Measurements from ENCODE around the gene ZNF699.

The ZNF699 gene

DNA sequence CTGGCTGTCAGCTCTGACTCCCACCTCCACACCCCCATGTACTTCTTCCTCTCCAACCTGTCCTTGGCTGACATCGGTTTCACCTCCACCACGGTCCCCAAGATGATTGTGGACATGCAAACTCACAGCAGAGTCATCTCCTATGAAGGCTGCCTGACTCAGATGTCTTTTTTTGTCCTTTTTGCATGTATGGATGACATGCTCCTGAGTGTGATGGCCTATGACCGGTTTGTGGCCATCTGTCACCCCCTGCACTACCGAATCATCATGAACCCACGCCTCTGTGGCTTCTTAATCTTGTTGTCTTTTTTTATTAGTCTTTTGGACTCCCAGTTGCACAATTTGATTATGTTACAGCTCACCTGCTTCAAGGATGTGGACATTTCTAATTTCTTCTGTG is 58.4 kb downstream of the ZNF699 start:
- no peak for DNase-seq

DNA sequence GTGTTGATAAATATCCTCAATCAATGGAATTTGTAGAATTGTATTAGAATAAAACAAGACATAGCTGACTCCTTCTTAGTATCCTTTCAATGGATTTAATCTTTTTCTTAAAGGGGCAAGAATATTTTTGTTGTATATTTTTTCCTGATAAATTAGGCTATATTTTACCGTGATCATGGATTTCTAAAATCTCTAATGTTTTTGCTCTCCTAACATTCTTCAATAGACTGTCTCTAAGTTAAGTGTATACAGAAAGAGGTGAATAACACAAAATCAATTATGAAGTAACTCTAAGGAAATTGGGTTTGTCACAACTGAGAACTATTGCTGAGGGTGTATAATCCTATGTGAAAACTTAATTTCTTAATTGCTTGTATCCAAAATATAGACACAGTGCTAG is 59.0 kb downstream of the ZNF699 start, which contains the start of gene OR7E24:
Gene OR7E24, plus strand, starts transcription at position 301 of the 400 bp plus-strand sequence. CDS start 114 bp downstream, outside the sequence.
- no peak for DNase-seq

All from HCEC 1CT (cell line).